ENCODE results near the gene RNF4.

RNF4 gene

DNA sequence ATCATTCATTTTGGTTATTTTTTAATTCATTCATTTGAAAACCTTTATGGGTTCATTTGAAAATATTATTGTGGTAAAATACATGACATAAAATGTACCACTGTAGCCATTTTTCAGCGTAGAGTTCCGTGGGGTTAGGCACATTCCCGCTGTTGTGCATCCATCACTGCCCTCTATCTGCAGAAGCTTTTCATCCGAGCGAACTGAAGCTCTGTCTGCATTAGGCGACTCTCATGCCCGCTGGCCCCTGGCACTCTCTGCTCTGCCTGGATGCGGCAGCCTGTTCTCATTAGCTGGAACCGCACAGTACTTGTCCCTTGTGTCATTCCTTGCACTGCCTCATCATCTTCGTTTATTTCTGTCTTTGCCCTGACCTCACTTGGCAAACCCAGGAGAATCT lies 32.6 kb upstream of the RNF4 start:
- CTCF ChIA-PET, result interaction anchor here (1.4 kb wide), 1 partner anchor 216 kb away, joined by 5 read pairs; no protein-coding TSS in a partner anchor
- POLR2A ChIA-PET, result interaction anchor here (0.7 to 1.4 kb wide), 2 partner anchors 33 to 100 kb away, joined by 3 read pairs; partner anchors contain the start of genes FAM193A and RNF4
- no peak for TF ChIP-seq HDGF (IDR thresholded peaks at IDR 0.05; ENCODE audit: borderline replicate concordance)
- no peak for TF ChIP-seq FOXA1 (IDR thresholded peaks at IDR 0.05)
- TF ChIP-seq, protein P1, sequence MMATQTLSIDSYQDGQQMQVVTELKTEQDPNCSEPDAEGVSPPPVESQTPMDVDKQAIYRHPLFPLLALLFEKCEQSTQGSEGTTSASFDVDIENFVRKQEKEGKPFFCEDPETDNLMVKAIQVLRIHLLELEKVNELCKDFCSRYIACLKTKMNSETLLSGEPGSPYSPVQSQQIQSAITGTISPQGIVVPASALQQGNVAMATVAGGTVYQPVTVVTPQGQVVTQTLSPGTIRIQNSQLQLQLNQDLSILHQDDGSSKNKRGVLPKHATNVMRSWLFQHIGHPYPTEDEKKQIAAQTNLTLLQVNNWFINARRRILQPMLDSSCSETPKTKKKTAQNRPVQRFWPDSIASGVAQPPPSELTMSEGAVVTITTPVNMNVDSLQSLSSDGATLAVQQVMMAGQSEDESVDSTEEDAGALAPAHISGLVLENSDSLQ (IDR thresholded peaks at IDR 0.05), result no peak
- TF ChIP-seq ARNT (IDR thresholded peaks at IDR 0.05), result no peak
- no peak for TF ChIP-seq BHLHE40 (IDR thresholded peaks at IDR 0.05; ENCODE audit: borderline replicate concordance)
- no peak for TF ChIP-seq SP1 (IDR thresholded peaks at IDR 0.05)
- no peak for TF ChIP-seq FOXM1 (IDR thresholded peaks at IDR 0.05; ENCODE audit: borderline replicate concordance)
- TF ChIP-seq FOXK2 (IDR thresholded peaks at IDR 0.05), result no peak
- no peak for TF ChIP-seq ZNF384 (IDR thresholded peaks at IDR 0.05)
- no peak for TF ChIP-seq L3MBTL2 (conservative IDR thresholded peaks at IDR 0.05)
- no peak for TF ChIP-seq SUZ12 (IDR thresholded peaks at IDR 0.05)
- TF ChIP-seq TARDBP (IDR thresholded peaks at IDR 0.05), result no peak
- no peak for TF ChIP-seq NFRKB (IDR thresholded peaks at IDR 0.05)
- no peak for DNase-seq (ENCODE audit: extremely low spot score)

DNA sequence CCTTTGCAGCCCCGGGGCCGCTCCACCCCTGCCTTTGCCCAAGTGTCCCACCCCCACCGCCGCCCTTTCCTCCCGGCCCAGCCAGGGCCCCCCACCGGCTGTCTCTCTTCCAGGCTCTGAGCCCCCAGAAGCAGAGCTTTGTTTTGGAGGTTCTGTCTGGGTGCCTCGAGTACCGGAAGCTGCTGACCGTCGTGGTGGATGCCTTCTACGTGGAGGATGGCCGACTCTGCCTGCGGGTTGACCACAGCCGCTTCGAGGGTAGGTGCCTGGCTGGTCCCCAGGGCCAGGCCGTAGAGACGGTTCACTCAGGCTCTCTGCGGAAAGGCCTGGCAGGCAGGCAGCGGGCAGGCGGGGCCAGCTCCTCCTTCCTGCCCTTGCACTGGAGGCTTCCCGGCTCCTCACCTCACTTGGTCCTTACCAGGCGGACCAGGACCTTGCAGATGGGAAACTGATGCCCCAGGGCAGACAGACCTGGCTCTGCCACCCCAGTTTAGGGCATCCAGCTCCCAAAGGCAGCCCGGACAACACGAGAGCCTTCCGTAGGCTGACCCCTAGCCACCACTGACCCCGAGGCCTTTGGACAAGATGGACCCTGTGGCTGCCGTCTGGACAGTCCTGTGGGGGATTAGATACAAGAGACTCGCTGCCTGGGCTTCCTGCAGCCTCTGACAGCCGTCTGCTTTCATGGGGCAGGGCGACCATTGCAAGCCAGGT lies 32.0 kb upstream of the RNF4 start:
- ChIA-PET POLR2A (interaction anchor here (0.7 to 1.4 kb wide), 2 partner anchors 32 to 100 kb away, joined by 3 read pairs; partner anchors contain the start of genes FAM193A and RNF4), CTCF (interaction anchor here (1.4 kb wide), 1 partner anchor 217 kb away, joined by 5 read pairs; no protein-coding TSS in a partner anchor)
- DNase-seq (ENCODE audit: extremely low spot score), result no peak
- TF ChIP-seq ARNT (IDR thresholded peaks at IDR 0.05), result no peak
- TF ChIP-seq L3MBTL2 (conservative IDR thresholded peaks at IDR 0.05), result no peak
- no peak for TF ChIP-seq CTBP1 (IDR thresholded peaks at IDR 0.05; ENCODE audit: borderline replicate concordance)
- TF ChIP-seq FOXM1 (IDR thresholded peaks at IDR 0.05; ENCODE audit: borderline replicate concordance), result no peak
- TF ChIP-seq SP1 (IDR thresholded peaks at IDR 0.05), result no peak
- no peak for TF ChIP-seq HDGF (IDR thresholded peaks at IDR 0.05; ENCODE audit: borderline replicate concordance)
- no peak for TF ChIP-seq SUZ12 (IDR thresholded peaks at IDR 0.05)
- TF ChIP-seq ZNF384 (IDR thresholded peaks at IDR 0.05), result no peak
- TF ChIP-seq LEF1 (IDR thresholded peaks at IDR 0.05; ENCODE audit: borderline replicate concordance), result no peak
- TF ChIP-seq NFRKB (IDR thresholded peaks at IDR 0.05), result no peak
- TF ChIP-seq BHLHE40 (IDR thresholded peaks at IDR 0.05; ENCODE audit: borderline replicate concordance), result no peak
- TF ChIP-seq FOXA1 (IDR thresholded peaks at IDR 0.05), result no peak
- TF ChIP-seq, protein P1 (IDR thresholded peaks at IDR 0.05), result no peak
- TF ChIP-seq FOXK2 (IDR thresholded peaks at IDR 0.05), result no peak
- no peak for TF ChIP-seq TARDBP (IDR thresholded peaks at IDR 0.05)
- TF ChIP-seq ELF4 (IDR thresholded peaks at IDR 0.05), result no peak

GRCh38 chr4:2437475-2438215 lies 31.3 kb upstream of the RNF4 start:
- TF ChIP-seq ARNT (IDR thresholded peaks at IDR 0.05) (no peak), ZNF384 (IDR thresholded peaks at IDR 0.05) (no peak), SP1 (IDR thresholded peaks at IDR 0.05) (no peak), FOXM1 (IDR thresholded peaks at IDR 0.05; ENCODE audit: borderline replicate concordance) (no peak), LEF1 (IDR thresholded peaks at IDR 0.05; ENCODE audit: borderline replicate concordance) (no peak), NFRKB (IDR thresholded peaks at IDR 0.05) (no peak), CTBP1 (IDR thresholded peaks at IDR 0.05; ENCODE audit: borderline replicate concordance) (no peak), FOXA1 (IDR thresholded peaks at IDR 0.05) (no peak), FOXK2 (IDR thresholded peaks at IDR 0.05) (no peak), TARDBP (IDR thresholded peaks at IDR 0.05) (no peak), ELF4 (IDR thresholded peaks at IDR 0.05) (no peak), BHLHE40 (IDR thresholded peaks at IDR 0.05; ENCODE audit: borderline replicate concordance) (no peak), L3MBTL2 (conservative IDR thresholded peaks at IDR 0.05) (no peak)
- TF ChIP-seq, protein P1 (IDR thresholded peaks at IDR 0.05), result no peak
- ChIA-PET POLR2A (interaction anchor here (0.8 kb wide), 1 partner anchor 31 kb away, joined by 3 read pairs; the partner anchor contains the start of gene RNF4), CTCF (no interaction called here)

DNA sequence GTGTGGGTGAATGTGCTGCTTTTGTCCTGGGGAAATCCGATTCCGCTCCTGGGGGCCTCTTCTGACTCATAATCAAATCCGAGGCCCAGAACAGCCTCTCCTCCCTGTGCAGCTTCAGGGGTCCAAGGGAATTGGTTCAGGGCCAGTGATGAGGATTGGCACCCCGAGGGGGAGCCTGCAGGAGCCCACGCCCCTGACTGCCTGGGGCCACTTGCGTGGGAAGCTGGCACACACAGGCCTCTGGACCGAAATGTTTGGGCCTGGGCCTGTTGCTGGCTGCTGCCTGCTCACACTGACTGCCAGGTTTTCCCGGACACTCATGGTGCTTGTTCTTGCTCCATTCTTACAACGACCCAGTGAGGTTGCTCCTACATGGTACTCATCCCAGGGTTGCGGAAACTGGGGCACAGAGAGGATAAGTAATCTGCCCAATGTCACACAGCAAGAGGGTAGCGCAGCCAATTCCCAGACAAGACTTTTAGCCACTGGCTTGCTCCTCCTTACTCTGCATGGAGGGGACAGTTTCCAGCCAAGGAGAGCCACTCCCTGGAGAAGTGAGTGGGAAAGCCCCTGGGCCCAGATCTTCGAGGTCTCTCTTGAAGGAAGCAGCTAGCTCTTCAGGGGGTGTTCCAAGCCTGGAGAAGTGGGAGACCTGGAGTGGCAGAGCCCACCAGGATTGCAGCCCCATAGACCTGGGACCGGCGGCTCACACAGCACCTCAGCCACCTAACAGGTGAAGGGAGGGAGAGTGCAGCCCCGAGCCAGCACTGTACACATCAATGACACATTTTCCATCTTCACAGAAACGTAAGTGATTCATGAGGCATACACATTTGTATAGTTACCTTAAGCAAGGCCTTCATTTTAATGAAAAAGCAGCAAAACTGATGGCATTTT lies 29.8 kb upstream of the RNF4 start:
- TF ChIP-seq CTBP1 (IDR thresholded peaks at IDR 0.05; ENCODE audit: borderline replicate concordance), result no peak
- TF ChIP-seq, protein P1 (IDR thresholded peaks at IDR 0.05), result no peak
- no peak for TF ChIP-seq FOXA1 (IDR thresholded peaks at IDR 0.05)
- TF ChIP-seq L3MBTL2 (conservative IDR thresholded peaks at IDR 0.05), result no peak
- no peak for TF ChIP-seq ELF4 (IDR thresholded peaks at IDR 0.05)
- no peak for TF ChIP-seq LEF1 (IDR thresholded peaks at IDR 0.05; ENCODE audit: borderline replicate concordance)
- no peak for TF ChIP-seq SP1 (IDR thresholded peaks at IDR 0.05)
- no peak for TF ChIP-seq SUZ12 (IDR thresholded peaks at IDR 0.05)
- TF ChIP-seq ZNF384 (IDR thresholded peaks at IDR 0.05), result no peak
- no peak for TF ChIP-seq BHLHE40 (IDR thresholded peaks at IDR 0.05; ENCODE audit: borderline replicate concordance)
- TF ChIP-seq HDGF (IDR thresholded peaks at IDR 0.05; ENCODE audit: borderline replicate concordance), result no peak
- TF ChIP-seq ARNT (IDR thresholded peaks at IDR 0.05), result no peak
- no peak for TF ChIP-seq TARDBP (IDR thresholded peaks at IDR 0.05)
- no peak for TF ChIP-seq FOXK2 (IDR thresholded peaks at IDR 0.05)
- no peak for TF ChIP-seq NFRKB (IDR thresholded peaks at IDR 0.05)
- TF ChIP-seq FOXM1 (IDR thresholded peaks at IDR 0.05; ENCODE audit: borderline replicate concordance), result no peak
- no peak for DNase-seq (ENCODE audit: extremely low spot score)
- POLR2A ChIA-PET, result no interaction called here
- CTCF ChIA-PET, result no interaction called here

More at GRCh38 chr4:2437475-2438215, 31.3 kb upstream of the RNF4 start:
- DNase-seq (ENCODE audit: extremely low spot score), result no peak
